Epithelial cell of esophagus (primary cell): ENCODE measurements around the gene RPGRIP1L.

ENCODE experiments used
- DNase-seq: peaks from one replicate; pipeline ENCODE4 v3.0.0; 2010; ENCODE audit warnings: low read depth
- H3K4me3 ChIP-seq: 2 replicates; pipeline ENCODE4 v1.5.1; 2011; ENCODE audit warnings: mild to moderate bottlenecking, low read length, control low read depth
- CTCF ChIP-seq: IDR thresholded peaks from 2 replicates; pipeline ENCODE4 v1.5.1; 2011; ENCODE audit warnings: low read depth, mild to moderate bottlenecking, low read length, control low read depth, inconsistent platforms; ENCODE audit not compliant: insufficient read depth; ENCODE audit errors: missing control alignments

The RPGRIP1L gene

DNA sequence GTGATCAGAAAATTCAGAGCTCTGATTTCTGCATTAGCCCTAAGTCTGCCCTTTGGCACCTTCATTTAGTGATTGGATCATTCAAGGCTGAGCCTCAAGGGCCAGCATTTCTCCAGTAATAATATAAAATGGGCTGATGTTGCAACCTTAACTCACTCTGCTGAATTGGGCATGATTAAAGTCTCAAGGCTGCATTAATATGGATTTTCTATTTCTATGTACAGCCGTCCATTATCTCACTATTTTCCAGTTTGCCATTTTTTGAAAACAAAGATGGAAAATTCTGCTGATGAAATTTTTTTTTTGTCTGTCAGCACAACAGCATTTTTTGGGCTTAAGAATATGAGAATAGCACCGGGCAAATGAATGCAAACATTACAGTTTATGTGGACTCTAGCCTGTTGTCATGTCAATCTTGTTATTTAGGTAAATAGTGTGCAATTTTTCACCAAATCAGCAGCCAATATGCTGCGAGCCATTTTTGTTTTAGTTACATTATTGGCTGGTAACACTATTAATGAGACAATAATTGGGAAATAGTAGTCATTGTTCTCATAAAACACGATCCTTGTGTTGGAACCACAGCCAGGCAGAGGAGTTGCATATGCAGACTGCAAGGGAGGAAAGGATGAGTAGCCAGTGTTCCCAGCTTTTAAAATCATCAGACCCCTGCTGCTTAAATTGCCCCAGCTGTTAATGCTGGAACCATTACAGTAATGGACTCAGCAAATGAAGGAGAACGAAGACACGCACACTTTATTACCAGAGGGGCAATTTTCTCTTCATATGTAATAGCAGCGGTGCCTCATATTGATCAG lies 10.8 kb upstream of the RPGRIP1L start:
- DNase-seq = no peak
- TF ChIP-seq CTCF = no peak
- no peak overlapping the region for H3K4me3 ChIP-seq

GRCh38 chr16:53713403-53714204 lies 9.9 kb upstream of the RPGRIP1L start:
- TF ChIP-seq CTCF = no peak
- H3K4me3 ChIP-seq = no peak overlapping the region
- no peak for DNase-seq

DNA sequence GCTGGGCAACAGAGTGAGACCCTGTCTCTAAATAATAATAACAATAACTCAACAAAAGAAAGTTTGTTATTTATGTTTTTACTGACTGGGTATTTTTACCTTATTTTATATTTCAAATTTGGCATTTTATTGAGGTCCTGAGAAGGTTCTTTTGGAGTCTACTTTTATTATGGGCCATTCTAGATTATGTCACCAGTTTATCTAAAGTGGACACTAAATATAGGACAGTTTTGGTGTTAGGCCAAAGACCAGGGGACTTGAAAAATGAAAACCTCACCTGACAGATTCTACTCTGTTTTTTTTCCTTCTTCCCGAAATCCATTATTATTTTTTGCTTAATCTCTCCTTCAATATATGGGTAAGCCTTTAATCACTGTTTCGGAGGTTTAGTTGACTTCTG lies 8.4 kb upstream of the RPGRIP1L start:
- no peak for TF ChIP-seq CTCF
- no peak overlapping the region for H3K4me3 ChIP-seq
- DNase-seq = no peak

DNA sequence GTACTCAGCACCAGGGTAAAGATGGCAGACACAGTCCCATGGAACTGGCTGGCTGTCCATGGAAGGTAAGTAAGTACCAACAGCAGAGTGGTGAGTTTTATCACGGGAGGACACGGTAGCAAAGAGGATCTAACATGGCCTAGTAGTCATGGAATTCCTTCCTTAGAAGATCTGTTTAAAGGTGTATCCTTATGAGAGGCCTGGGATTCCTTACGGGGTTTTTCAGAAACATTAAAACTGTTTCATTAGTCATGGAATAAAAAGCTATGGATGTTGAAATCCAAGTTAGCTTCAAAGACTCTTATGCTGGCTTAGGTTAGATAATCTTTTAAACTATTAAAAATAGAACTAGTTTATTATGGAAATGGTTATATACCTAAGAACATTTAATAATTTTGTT lies 7.7 kb upstream of the RPGRIP1L start:
- H3K4me3 ChIP-seq = no peak overlapping the region
- TF ChIP-seq CTCF = no peak
- DNase-seq = no peak

- TF ChIP-seq CTCF = no peak
- H3K4me3 ChIP-seq = no peak overlapping the region
- DNase-seq = no peak
Measured at GRCh38 chr16:53708490-53708889, 4.8 kb upstream of the RPGRIP1L start.

DNA sequence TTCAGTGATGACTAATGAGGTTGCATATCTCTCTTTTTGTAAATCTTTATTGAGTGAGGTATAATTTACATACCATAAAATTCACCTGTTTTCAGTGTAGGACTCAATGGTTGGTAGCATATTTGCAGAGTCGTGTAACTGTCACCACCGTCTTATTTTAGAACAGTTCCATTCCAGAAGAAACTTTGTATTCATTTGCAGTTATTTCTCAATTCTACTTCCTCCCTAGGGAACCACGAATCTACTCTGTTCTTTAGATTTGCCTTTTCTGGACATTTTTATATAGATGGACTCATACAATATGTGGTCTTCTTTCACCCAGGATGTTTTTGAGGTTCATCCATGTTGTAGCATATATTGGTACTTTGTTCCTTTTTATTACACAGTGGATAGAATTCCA lies 4.0 kb upstream of the RPGRIP1L start:
- TF ChIP-seq CTCF = no peak
- DNase-seq = no peak
- H3K4me3 ChIP-seq = no peak overlapping the region
